A673 (cell line): ENCODE results near the gene FAM131C. TPM values are rescaled to one million over a fixed set of nuclear protein-coding genes. Genes with fewer than 3 reads are reported as not detected.
A peak's percentile ranks its signal among the peaks of the same experiment; 100 is the strongest.

Experiments
- BruUV-seq: library from RNA; stranded (reverse); fragments of 400-500 nt; replicated peaks from 2 replicates; lab custom pipeline; 2021; lab: Mats Ljungman, UMichigan
- CTCF ChIA-PET: fragments of 300-600 bp; sonication (Branson Sonifier 250); formaldehyde crosslinking; loops from one replicate; lab custom pipeline; 2022; ENCODE audit warnings: antibody characterized with exemption; lab: Charles Lee
- POLR2A ChIA-PET: fragments of 300-600 bp; sonication (Branson Sonifier 250); formaldehyde crosslinking; loops from one replicate; lab custom pipeline; 2022; ENCODE audit warnings: antibody characterized with exemption; ENCODE audit not compliant: low non-redundant PET; lab: Charles Lee
- DNase-seq: peaks from one replicate; pipeline ENCODE4 v3.0.0-alpha.2; 2015; ENCODE audit warnings: low spot score
- H3K27ac ChIP-seq: fragments of 200-600 bp; sonication (generic); 2 replicates; pipeline ENCODE4 v1.5.1; 2016; ENCODE audit warnings: mixed run types, low read depth, mild to moderate bottlenecking, mixed read lengths, antibody characterized with exemption, low read length; ENCODE audit not compliant: poor library complexity, severe bottlenecking
- H3K27me3 ChIP-seq: fragments of 200-600 bp; sonication (generic); replicated peaks from 2 replicates; pipeline ENCODE4 v1.6.1; 2017; ENCODE audit warnings: mixed run types, low read depth, mild to moderate bottlenecking, mixed read lengths, antibody characterized with exemption, low read length; ENCODE audit not compliant: insufficient read depth, poor library complexity
- H3K36me3 ChIP-seq: fragments of 200-600 bp; sonication (generic); 2 replicates; pipeline ENCODE4 v1.6.1; 2016; ENCODE audit warnings: mixed run types, mild to moderate bottlenecking, mixed read lengths, antibody characterized with exemption, low read length; ENCODE audit not compliant: insufficient read depth, poor library complexity, severe bottlenecking
- H3K4me1 ChIP-seq: fragments of 200-600 bp; sonication (generic); 2 replicates; pipeline ENCODE4 v1.6.1; 2017; ENCODE audit warnings: mixed run types, mild to moderate bottlenecking, mixed read lengths, antibody characterized with exemption, low read length; ENCODE audit not compliant: insufficient read depth, poor library complexity, severe bottlenecking
- H3K4me3 ChIP-seq: fragments of 200-600 bp; sonication (generic); 2 replicates; pipeline ENCODE4 v1.5.1; 2016; ENCODE audit warnings: low read depth, mixed run types, mild to moderate bottlenecking, mixed read lengths, low read length; ENCODE audit not compliant: poor library complexity, severe bottlenecking
- H3K9me3 ChIP-seq: fragments of 200-600 bp; sonication (generic); 2 replicates; pipeline ENCODE4 v1.6.1; 2016; ENCODE audit warnings: mixed run types, low read depth, mild to moderate bottlenecking, mixed read lengths, antibody characterized with exemption, low read length; ENCODE audit not compliant: poor library complexity, severe bottlenecking
- EZH2 ChIP-seq: fragments of 200-600 bp; sonication (generic); IDR thresholded peaks from 2 replicates; pipeline ENCODE4 v1.6.1; 2017; ENCODE audit warnings: borderline replicate concordance, low read depth, mild to moderate bottlenecking, mixed read lengths, antibody characterized with exemption, low read length; ENCODE audit not compliant: poor library complexity, severe bottlenecking
- intact Hi-C: fragments of 100-400 bp; cut with micrococcal nuclease; formaldehyde crosslinking; loops from one replicate; pipeline ENCODE4 v1.10.0; 2022; ENCODE audit not compliant: unreplicated experiment
- total RNA-seq: library from RNA; stranded (reverse); gene quantifications from 2 replicates; pipeline ENCODE4 v1.2.3, GENCODE V29; 2021
- TF ChIP-seq, protein P1 (sequence below): fragments of 300-800, 200-600 bp; sonication (generic); conservative IDR thresholded peaks from 2 replicates; pipeline ENCODE4 v1.5.1; 2017; ENCODE audit warnings: low read depth, mild to moderate bottlenecking, antibody characterized with exemption, low read length, moderate library complexity, mixed read lengths

Gene FAM131C
- total RNA-seq, 1 experiment from 2014 or later = 0.71 TPM

DNA sequence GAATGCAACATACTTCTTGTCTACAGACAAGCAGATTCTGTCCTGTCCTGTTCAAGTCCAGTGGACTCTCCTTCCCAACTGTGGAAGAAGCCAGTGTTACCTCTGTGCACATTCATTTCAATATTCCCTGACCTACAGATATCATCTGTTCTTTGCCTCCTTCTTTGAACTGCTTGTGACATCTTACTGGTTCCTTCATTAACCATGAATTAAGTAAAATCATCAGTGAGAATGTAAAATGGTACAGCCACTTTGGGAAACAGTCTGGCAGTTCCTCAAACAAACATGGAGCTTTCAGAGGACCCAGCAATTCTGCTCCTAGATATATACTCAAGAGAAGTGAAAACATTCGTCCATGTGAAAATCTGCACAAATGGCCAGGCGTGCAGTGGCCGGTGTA, 62.6 kb downstream of the FAM131C start:
- no peak overlapping the region for H3K4me3 ChIP-seq
- H3K9me3 ChIP-seq = no peaks in the 10 kb centered on the region
- H3K4me1 ChIP-seq = peaks cover 10% of the 10 kb centered on the region
- BruUV-seq = no TSS peak
- no peaks in the 10 kb centered on the region for H3K36me3 ChIP-seq
- no peak for DNase-seq
- no peak overlapping the region for H3K27ac ChIP-seq
- ChIA-PET CTCF (interaction anchor here (1.0 kb wide), 1 partner anchor 196 kb away, joined by 3 read pairs; no protein-coding TSS in a partner anchor), POLR2A (no interaction called here)
- no peaks in the 10 kb centered on the region for H3K27me3 ChIP-seq
- TF ChIP-seq EZH2 = no peak
- TF ChIP-seq, protein P1, sequence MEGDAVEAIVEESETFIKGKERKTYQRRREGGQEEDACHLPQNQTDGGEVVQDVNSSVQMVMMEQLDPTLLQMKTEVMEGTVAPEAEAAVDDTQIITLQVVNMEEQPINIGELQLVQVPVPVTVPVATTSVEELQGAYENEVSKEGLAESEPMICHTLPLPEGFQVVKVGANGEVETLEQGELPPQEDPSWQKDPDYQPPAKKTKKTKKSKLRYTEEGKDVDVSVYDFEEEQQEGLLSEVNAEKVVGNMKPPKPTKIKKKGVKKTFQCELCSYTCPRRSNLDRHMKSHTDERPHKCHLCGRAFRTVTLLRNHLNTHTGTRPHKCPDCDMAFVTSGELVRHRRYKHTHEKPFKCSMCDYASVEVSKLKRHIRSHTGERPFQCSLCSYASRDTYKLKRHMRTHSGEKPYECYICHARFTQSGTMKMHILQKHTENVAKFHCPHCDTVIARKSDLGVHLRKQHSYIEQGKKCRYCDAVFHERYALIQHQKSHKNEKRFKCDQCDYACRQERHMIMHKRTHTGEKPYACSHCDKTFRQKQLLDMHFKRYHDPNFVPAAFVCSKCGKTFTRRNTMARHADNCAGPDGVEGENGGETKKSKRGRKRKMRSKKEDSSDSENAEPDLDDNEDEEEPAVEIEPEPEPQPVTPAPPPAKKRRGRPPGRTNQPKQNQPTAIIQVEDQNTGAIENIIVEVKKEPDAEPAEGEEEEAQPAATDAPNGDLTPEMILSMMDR = no peak
- intact Hi-C loops = no loop called here

DNA sequence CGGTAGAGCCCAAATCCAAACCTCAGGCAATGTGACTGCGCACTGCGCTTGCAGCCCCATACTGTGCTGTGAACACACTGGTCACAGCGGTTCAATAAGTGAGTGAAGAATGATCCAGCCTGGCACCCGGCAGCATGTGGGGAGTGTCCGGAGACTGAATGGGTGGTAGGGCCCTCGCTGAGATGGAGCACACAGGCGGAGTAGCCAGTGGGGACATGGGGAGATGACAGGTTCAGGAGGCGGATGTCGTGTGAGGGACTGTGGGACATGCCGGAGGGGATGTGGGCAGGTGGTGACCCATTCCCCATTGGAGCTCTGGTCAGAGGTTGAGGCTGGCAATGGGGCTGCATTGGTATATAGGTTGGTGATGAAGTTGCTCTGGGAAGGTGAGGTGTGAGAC, 63.8 kb downstream of the FAM131C start:
- intact Hi-C loops = loop anchor here (1.0 to 5.0 kb wide), 2 partner anchors 47 to 353 kb away; no protein-coding TSS in a partner anchor
- ChIA-PET POLR2A (no interaction called here), CTCF (interaction anchor here (0.5 to 1.1 kb wide), 3 partner anchors 73 to 328 kb away, joined by 3 to 6 read pairs (median 3); no protein-coding TSS in a partner anchor)
- H3K27me3 ChIP-seq = no peaks in the 10 kb centered on the region
- peaks cover 10% of the 10 kb centered on the region for H3K4me1 ChIP-seq
- no peak for DNase-seq
- no peak overlapping the region for H3K4me3 ChIP-seq
- TF ChIP-seq, protein P1 = no peak
- no peak for TF ChIP-seq EZH2
- H3K36me3 ChIP-seq = no peaks in the 10 kb centered on the region
- BruUV-seq = no TSS peak
- H3K27ac ChIP-seq = no peak overlapping the region
- no peaks in the 10 kb centered on the region for H3K9me3 ChIP-seq

- H3K27ac ChIP-seq = no peak overlapping the region
- H3K9me3 ChIP-seq = no peaks in the 10 kb centered on the region
- H3K4me3 ChIP-seq = no peak overlapping the region
- ChIA-PET POLR2A (no interaction called here), CTCF (interaction anchor here (0.5 to 1.1 kb wide), 2 partner anchors 73 to 178 kb away, joined by 3 to 6 read pairs; no protein-coding TSS in a partner anchor)
- H3K27me3 ChIP-seq = no peaks in the 10 kb centered on the region
- TF ChIP-seq, protein P1 = peak; percentile 98
- no peak for TF ChIP-seq EZH2
- BruUV-seq = no TSS peak
- H3K4me1 ChIP-seq = peaks cover 10% of the 10 kb centered on the region
- DNase-seq = peak; percentile 84
- intact Hi-C loops = loop anchor here (1.0 to 5.0 kb wide), 2 partner anchors 47 to 353 kb away; no protein-coding TSS in a partner anchor
- no peaks in the 10 kb centered on the region for H3K36me3 ChIP-seq
Observed at GRCh38 chr1:16009030-16009460, 64.4 kb downstream of the FAM131C start.

Other genes with a start within 250 kb of the FAM131C start
- gene SPEN, start 225.9 kb downstream of the FAM131C start, total RNA-seq = 70.3 and 74.3 TPM in 2 replicates
- 50.1 and 50.3 TPM in 2 replicates for gene ZBTB17, start 97.5 kb downstream of the FAM131C start, total RNA-seq
- gene SRARP, start 69.4 kb downstream of the FAM131C start, total RNA-seq = not detected in 2 replicates
- not detected in 2 replicates for gene HSPB7, start 55.6 kb downstream of the FAM131C start, total RNA-seq
- 0.26 TPM in 1 of 2 replicates, not detected in the other for gene CLCNKA, start 51.6 kb downstream of the FAM131C start, total RNA-seq
- 0.13 TPM in 1 of 2 replicates, not detected in the other for gene CLCNKB, start 29.9 kb downstream of the FAM131C start, total RNA-seq
- gene EPHA2, start 82.4 kb upstream of the FAM131C start, total RNA-seq = 70.5 and 91.6 TPM in 2 replicates
- 5.2 and 5.8 TPM in 2 replicates for gene ARHGEF19, start 139.0 kb upstream of the FAM131C start, total RNA-seq
- 5.5 and 7.6 TPM in 2 replicates for gene CPLANE2, start 163.5 kb upstream of the FAM131C start, total RNA-seq